SH-SY5Y (cell line): ENCODE data around the gene CCNK.

Experiments
- GATA2 ChIP-seq: IDR thresholded peaks from 2 replicates; pipeline ENCODE4 v1.6.1; 2011; ENCODE audit warnings: mild to moderate bottlenecking, low read depth, low read length
- GATA3 ChIP-seq: IDR thresholded peaks from 2 replicates; pipeline ENCODE4 v1.6.1; 2011; ENCODE audit warnings: low read depth, mild to moderate bottlenecking, low read length, moderate library complexity

DNA sequence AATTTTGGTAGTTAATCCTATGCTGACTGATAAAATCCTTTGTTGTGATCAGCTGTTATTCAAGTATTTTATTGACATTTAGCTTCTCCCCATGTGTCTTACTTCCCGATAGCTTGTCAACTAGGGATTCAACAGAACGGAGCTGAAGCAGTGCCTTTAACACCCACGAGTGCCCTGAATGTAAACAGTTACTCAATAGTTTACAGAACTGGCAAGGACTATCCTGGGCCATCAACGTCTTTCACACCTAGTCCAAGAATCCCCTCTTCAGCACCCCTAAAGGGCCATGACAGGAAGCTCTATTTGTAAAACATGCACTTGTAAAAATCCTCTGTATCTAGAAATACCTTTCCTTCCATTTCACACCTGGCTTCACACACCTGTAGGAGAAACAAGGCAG is 45.9 kb upstream of the CCNK start:
- no peak for TF ChIP-seq GATA3
- TF ChIP-seq GATA2 = no peak
